ENCODE measurements around the gene NCOA3.

DNA sequence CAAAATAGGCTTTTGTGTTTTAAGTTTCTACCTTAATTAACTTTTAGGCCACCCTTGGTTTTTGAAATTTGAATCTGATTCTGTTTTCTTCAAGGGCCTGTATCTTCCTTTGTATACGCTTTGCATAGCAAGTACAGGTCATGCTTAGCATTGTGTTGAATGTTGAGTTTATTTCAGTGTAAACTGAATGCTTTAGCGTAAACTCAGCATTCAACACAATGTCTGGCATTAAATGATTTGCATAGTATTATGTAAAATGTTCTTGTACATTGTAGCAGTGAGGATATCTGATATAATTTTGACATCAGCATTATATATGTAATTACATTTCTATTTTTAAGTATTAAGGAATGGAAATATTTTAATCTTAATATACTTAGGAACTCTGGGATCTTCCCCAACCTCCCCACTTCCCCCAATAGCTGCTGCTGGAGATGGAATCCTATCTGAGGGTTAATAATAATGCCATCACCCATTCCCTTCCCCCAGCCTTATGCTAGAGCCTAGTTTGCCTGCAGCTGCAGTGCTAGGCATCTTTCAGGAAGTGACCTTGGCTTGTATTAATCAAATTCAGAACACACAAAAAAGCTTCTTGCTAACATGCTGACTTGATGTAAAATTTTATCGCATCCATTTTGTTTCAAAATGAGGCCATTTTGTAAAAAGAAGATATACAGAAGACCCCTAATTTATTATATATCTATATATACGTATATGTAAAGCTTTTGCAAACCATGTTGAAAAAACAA is 73.1 kb downstream of the NCOA3 start:
- TF ChIP-seq SP1 (IDR thresholded peaks at IDR 0.05) = no peak
- TF ChIP-seq ARNT (IDR thresholded peaks at IDR 0.05) = no peak
- no peak for TF ChIP-seq FOXM1 (IDR thresholded peaks at IDR 0.05; ENCODE audit: borderline replicate concordance)
- no peak for TF ChIP-seq TARDBP (IDR thresholded peaks at IDR 0.05)
- no peak for TF ChIP-seq CTBP1 (IDR thresholded peaks at IDR 0.05; ENCODE audit: borderline replicate concordance)
- TF ChIP-seq BHLHE40 (IDR thresholded peaks at IDR 0.05; ENCODE audit: borderline replicate concordance) = no peak
- TF ChIP-seq SUZ12 (IDR thresholded peaks at IDR 0.05) = no peak
- no peak for TF ChIP-seq ELF4 (IDR thresholded peaks at IDR 0.05)
- TF ChIP-seq LEF1 (IDR thresholded peaks at IDR 0.05; ENCODE audit: borderline replicate concordance) = no peak
- no peak for TF ChIP-seq NFRKB (IDR thresholded peaks at IDR 0.05)
- TF ChIP-seq FOXA1 (IDR thresholded peaks at IDR 0.05) = no peak
- no peak for TF ChIP-seq HDGF (IDR thresholded peaks at IDR 0.05; ENCODE audit: borderline replicate concordance)
- TF ChIP-seq ZNF384 (IDR thresholded peaks at IDR 0.05) = no peak
